ENCODE measurements around the gene ZFP14.

The ZFP14 gene

DNA sequence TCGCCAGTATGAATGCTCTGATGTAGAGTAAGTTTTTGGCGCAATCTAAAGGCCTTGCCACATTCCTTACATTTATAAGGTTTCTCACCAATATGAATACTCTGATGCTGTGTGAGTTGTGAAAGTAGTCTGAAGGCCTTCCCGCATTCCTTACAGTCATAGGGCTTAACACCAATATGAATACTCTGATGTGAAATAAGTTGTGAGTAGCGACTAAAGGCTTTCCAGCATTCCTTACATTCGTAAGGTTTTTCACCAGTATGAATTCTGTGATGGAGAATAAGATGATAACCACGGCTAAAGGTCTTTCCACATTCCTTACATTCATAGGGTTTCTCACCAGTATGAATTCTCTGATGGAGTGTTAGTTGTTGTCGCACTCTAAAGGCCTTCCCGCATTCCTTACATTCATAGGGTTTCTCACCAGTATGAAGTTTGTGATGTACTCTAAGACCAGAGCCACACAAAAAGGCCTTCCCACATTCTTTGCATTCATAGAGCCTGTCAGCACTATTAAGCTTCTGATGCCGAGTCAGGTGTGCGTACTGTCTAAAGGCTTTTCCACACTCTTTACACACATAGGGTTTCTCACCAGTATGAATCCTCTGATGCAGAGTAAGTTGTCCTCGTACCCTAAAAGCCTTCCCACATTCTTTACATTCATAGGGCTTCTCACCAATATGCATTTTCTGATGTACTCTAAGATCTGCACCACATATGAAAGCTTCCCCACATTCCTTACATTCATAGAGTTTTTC is 14.1 kb upstream of the ZFP14 start:
- Mint-ChIP-seq H3K36me3 (ENCODE audit: low read depth) (peaks cover 90% of the 10 kb centered on the region), H3K9me3 (peaks cover 68% of the 10 kb centered on the region), H3K4me3 (no peak overlapping the region), H3K27ac (no peak overlapping the region), H3K4me1 (no peaks in the 10 kb centered on the region), H3K27me3 (ENCODE audit: low read depth) (no peaks in the 10 kb centered on the region)
- TF ChIP-seq, protein P1, sequence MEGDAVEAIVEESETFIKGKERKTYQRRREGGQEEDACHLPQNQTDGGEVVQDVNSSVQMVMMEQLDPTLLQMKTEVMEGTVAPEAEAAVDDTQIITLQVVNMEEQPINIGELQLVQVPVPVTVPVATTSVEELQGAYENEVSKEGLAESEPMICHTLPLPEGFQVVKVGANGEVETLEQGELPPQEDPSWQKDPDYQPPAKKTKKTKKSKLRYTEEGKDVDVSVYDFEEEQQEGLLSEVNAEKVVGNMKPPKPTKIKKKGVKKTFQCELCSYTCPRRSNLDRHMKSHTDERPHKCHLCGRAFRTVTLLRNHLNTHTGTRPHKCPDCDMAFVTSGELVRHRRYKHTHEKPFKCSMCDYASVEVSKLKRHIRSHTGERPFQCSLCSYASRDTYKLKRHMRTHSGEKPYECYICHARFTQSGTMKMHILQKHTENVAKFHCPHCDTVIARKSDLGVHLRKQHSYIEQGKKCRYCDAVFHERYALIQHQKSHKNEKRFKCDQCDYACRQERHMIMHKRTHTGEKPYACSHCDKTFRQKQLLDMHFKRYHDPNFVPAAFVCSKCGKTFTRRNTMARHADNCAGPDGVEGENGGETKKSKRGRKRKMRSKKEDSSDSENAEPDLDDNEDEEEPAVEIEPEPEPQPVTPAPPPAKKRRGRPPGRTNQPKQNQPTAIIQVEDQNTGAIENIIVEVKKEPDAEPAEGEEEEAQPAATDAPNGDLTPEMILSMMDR (IDR thresholded peaks at IDR 0.05; ENCODE audit: unreplicated experiment in 3 of 3), result no peak

DNA sequence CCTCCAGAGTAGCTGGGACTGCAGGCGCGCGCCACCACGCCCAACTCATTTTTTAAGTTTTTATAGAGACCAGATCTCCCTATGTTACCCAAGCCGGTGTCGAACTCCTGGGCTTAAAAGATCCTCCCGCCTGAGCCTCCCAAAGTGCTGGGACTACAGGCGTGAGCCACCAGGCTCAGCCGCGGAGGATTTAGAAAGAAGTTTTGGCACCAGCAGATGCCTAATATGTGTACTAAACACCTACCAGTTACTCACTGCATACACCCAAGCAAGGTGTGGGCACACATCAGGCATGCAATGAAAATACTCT is 464 bp upstream of the ZFP14 start:
- H3K27me3 Mint-ChIP-seq (ENCODE audit: low read depth), result no peaks in the 10 kb centered on the region
- H3K27ac Mint-ChIP-seq, result peak overlapping the region in 2 of 3 experiments; percentile 65 to 89
- H3K4me3 Mint-ChIP-seq, result peak overlapping the region; percentile 91 to 93 (median 92)
- H3K36me3 Mint-ChIP-seq (ENCODE audit: low read depth), result peaks cover 32% of the 10 kb centered on the region
- peaks cover 11% of the 10 kb centered on the region for H3K4me1 Mint-ChIP-seq
- peaks cover 20% of the 10 kb centered on the region for H3K9me3 Mint-ChIP-seq
- TF ChIP-seq, protein P1 (IDR thresholded peaks at IDR 0.05; ENCODE audit: unreplicated experiment in 3 of 3), result no peak

DNA sequence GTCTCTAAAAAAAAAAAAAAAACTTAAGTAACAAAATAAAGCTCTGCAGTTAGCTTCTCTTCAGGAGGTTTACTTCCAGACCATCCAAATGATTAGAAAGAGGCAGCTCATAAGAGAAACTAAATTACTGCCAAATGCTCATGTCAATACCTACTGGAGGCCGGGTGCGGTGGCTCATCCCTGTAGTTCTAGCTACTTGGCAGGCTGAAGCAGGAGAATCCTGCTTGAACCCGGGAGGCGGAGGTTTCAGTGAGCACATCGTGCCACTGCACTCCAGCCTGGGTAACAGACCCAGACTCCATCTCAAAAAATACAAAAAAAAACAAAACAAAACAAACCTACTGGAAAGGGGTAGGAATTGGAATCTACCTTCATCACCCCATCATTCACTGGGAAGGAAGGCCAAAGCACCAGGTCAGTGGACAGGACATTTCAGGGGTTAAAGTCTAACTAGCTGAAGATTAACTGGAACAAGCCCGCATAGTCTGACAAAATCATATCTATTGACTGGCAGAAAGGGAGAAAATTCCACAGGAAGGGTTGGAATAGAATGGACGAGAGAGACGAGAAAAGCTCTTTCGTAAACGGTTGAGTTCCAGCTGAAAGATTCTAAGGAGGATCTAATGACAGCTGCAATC is 1.3 kb downstream of the ZFP14 start:
- Mint-ChIP-seq H3K9me3 (peaks cover 22% of the 10 kb centered on the region), H3K27ac (peak overlapping the region; percentile 89 to 96 (median 92)), H3K27me3 (ENCODE audit: low read depth) (no peaks in the 10 kb centered on the region), H3K4me1 (peaks cover 11% of the 10 kb centered on the region), H3K4me3 (peak overlapping the region; percentile 91 to 93 (median 92)), H3K36me3 (ENCODE audit: low read depth) (peaks cover 41% of the 10 kb centered on the region)
- TF ChIP-seq, protein P1 (IDR thresholded peaks at IDR 0.05; ENCODE audit: unreplicated experiment in 3 of 3), result no peak

DNA sequence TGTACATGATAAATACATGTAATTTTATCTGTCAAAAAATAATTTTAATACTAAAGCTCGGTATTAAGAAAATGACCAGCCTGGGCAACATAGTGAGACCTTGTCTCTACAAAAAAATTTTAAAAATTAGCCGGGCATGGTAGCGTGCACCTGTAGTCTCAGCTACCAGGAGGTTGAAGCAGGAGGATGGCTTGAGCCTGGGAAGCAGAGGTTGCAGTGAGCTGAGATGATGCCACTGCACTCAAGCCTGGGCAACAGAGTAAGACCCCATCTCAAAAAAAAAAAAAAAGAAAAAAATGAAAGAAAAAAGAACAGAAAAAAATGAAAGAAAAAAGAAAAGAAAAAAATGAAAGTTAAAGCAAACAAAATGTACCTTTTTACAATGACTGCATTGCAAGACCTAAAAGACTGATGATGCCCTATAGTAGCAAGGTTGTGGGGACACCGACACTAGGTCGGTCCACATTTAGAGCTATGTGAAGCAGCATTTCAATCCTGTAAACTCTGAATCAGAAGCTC is 5.3 kb downstream of the ZFP14 start:
- no peaks in the 10 kb centered on the region for H3K27me3 Mint-ChIP-seq (ENCODE audit: low read depth)
- H3K27ac Mint-ChIP-seq, result no peak overlapping the region
- no peak overlapping the region for H3K4me3 Mint-ChIP-seq
- TF ChIP-seq, protein P1 (IDR thresholded peaks at IDR 0.05; ENCODE audit: unreplicated experiment in 3 of 3), result no peak
- peaks cover 78% of the 10 kb centered on the region for H3K36me3 Mint-ChIP-seq (ENCODE audit: low read depth)
- H3K9me3 Mint-ChIP-seq, result peaks cover 41% of the 10 kb centered on the region
- peaks cover 11% of the 10 kb centered on the region for H3K4me1 Mint-ChIP-seq

- Mint-ChIP-seq H3K4me3 (no peak overlapping the region), H3K27me3 (ENCODE audit: low read depth) (no peaks in the 10 kb centered on the region), H3K4me1 (no peaks in the 10 kb centered on the region), H3K9me3 (peaks cover 36% of the 10 kb centered on the region), H3K27ac (no peak overlapping the region), H3K36me3 (ENCODE audit: low read depth) (peaks cover 83% of the 10 kb centered on the region)
- TF ChIP-seq, protein P1 (IDR thresholded peaks at IDR 0.05; ENCODE audit: unreplicated experiment in 3 of 3), result no peak
These were observed 7.1 kb downstream of the ZFP14 start for GRCh38 chr19:36371886-36372285.
